BLaER1 (cell line): ENCODE measurements around the gene LGR6.
A peak's percentile ranks its signal among the peaks of the same experiment; 100 is the strongest.

Experiments used
- H3K27ac ChIP-seq: shearing (Covaris generic); formaldehyde crosslinking; 2 replicates; pipeline ENCODE4 v1.8.1; 2022
- H3K27me3 ChIP-seq: shearing (Covaris generic); formaldehyde crosslinking; 2 replicates; pipeline ENCODE4 v1.8.1; 2022
- H3K36me3 ChIP-seq: shearing (Covaris generic); formaldehyde crosslinking; 2 replicates; pipeline ENCODE4 v1.8.1; 2022
- H3K4me1 ChIP-seq: shearing (Covaris generic); formaldehyde crosslinking; 2 replicates; pipeline ENCODE4 v1.8.1; 2022
- H3K4me2 ChIP-seq: shearing (Covaris generic); formaldehyde crosslinking; 2 replicates; pipeline ENCODE4 v1.8.1; 2022
- H3K4me3 ChIP-seq: shearing (Covaris generic); formaldehyde crosslinking; 2 replicates; pipeline ENCODE4 v1.8.1; 2022
- H3K9ac ChIP-seq: shearing (Covaris generic); formaldehyde crosslinking; 2 replicates; pipeline ENCODE4 v1.8.1; 2022
- H3K9me3 ChIP-seq: shearing (Covaris generic); formaldehyde crosslinking; 2 replicates; pipeline ENCODE4 v1.8.1; 2022
- H4K20me1 ChIP-seq: shearing (Covaris generic); formaldehyde crosslinking; 2 replicates; pipeline ENCODE4 v1.8.1; 2022
- Cebpa-rat ChIP-seq: shearing (Covaris generic); IDR thresholded peaks from 2 replicates; pipeline ENCODE4 v1.8.1; 2022

LGR6 gene

GRCh38 chr1:202158810-202159533 is 34.6 kb upstream of the LGR6 start:
- peaks cover 44% of the 10 kb centered on the region for H3K36me3 ChIP-seq
- H3K27ac ChIP-seq, result peak overlapping the region; percentile 97
- peak overlapping the region; percentile 98 for H3K4me2 ChIP-seq
- TF ChIP-seq Cebpa-rat, result no peak
- H3K27me3 ChIP-seq, result no peaks in the 10 kb centered on the region
- no peaks in the 10 kb centered on the region for H3K9me3 ChIP-seq
- H3K4me3 ChIP-seq, result peak overlapping the region; percentile 71
- peak overlapping the region; percentile 86 for H3K9ac ChIP-seq
- peaks cover 84% of the 10 kb centered on the region for H3K4me1 ChIP-seq
- H4K20me1 ChIP-seq, result peaks cover 31% of the 10 kb centered on the region; the same call in 1 of the 2 replicates

GRCh38 chr1:202159534-202160371 is 33.8 kb upstream of the LGR6 start:
- H3K4me1 ChIP-seq, result peaks cover 92% of the 10 kb centered on the region
- peak overlapping the region; percentile 71 for H3K4me3 ChIP-seq
- no peaks in the 10 kb centered on the region for H3K27me3 ChIP-seq
- no peaks in the 10 kb centered on the region for H3K9me3 ChIP-seq
- H3K36me3 ChIP-seq, result peaks cover 37% of the 10 kb centered on the region
- H3K4me2 ChIP-seq, result peak overlapping the region; percentile 98
- peaks cover 37% of the 10 kb centered on the region; the same call in 1 of the 2 replicates for H4K20me1 ChIP-seq
- H3K9ac ChIP-seq, result peak overlapping the region; percentile 86
- peak overlapping the region; percentile 97 for H3K27ac ChIP-seq
- TF ChIP-seq Cebpa-rat, result no peak

GRCh38 chr1:202160377-202160940 is 33.1 kb upstream of the LGR6 start, which contains the start of gene PTPN7:
TSS of gene PTPN7 (minus strand) at chr1:202160602. CDS start at chr1:202159402, 1,200 bp downstream.
- Histone ChIP-seq H3K36me3 (peaks cover 30% of the 10 kb centered on the region), H3K9ac (peak within 1 kb of the TSS; percentile 86), H3K4me2 (peak within 1 kb of the TSS; percentile 98), H3K4me3 (peak within 1 kb of the TSS; percentile 71), H3K27me3 (no peaks in the 10 kb centered on the region), H3K4me1 (peaks cover 95% of the 10 kb centered on the region), H4K20me1 (peaks cover 41% of the 10 kb centered on the region; the same call in 1 of the 2 replicates), H3K9me3 (no peaks in the 10 kb centered on the region), H3K27ac (peak within 1 kb of the TSS; percentile 97)
- no peak for TF ChIP-seq Cebpa-rat

- peaks cover 20% of the 10 kb centered on the region for H3K36me3 ChIP-seq
- TF ChIP-seq Cebpa-rat, result no peak
- H3K27me3 ChIP-seq, result 0 out of 2 replicates have a peak, but pooled peaks cover 5% of the 10 kb centered on the region
- H3K9me3 ChIP-seq, result no peaks in the 10 kb centered on the region
- H3K9ac ChIP-seq, result peak overlapping the region; percentile 86
- peak overlapping the region; percentile 97 for H3K27ac ChIP-seq
- H3K4me2 ChIP-seq, result peak overlapping the region; percentile 98
- peaks cover 99% of the 10 kb centered on the region for H3K4me1 ChIP-seq
- peak overlapping the region; percentile 71 for H3K4me3 ChIP-seq
- H4K20me1 ChIP-seq, result peaks cover 37% of the 10 kb centered on the region; the same call in 1 of the 2 replicates
These were observed 32.2 kb upstream of the LGR6 start for GRCh38 chr1:202161151-202162046.

GRCh38 chr1:202162047-202162417 is 31.6 kb upstream of the LGR6 start:
- TF ChIP-seq Cebpa-rat, result no peak
- Histone ChIP-seq H3K9ac (peak overlapping the region; percentile 86), H3K4me1 (peaks cover 94% of the 10 kb centered on the region), H3K27me3 (0 out of 2 replicates have a peak, but pooled peaks cover 5% of the 10 kb centered on the region), H3K4me2 (peak overlapping the region; percentile 98), H3K9me3 (no peaks in the 10 kb centered on the region), H3K36me3 (peaks cover 14% of the 10 kb centered on the region), H4K20me1 (peaks cover 33% of the 10 kb centered on the region; the same call in 1 of the 2 replicates), H3K4me3 (peak overlapping the region; percentile 71), H3K27ac (peak overlapping the region; percentile 97)

- Histone ChIP-seq H3K4me1 (peaks cover 88% of the 10 kb centered on the region), H3K4me3 (peak overlapping the region; percentile 71; the same call in 1 of the 2 replicates), H3K27ac (peak overlapping the region; percentile 97), H3K9ac (peak overlapping the region; percentile 86; the same call in 1 of the 2 replicates), H3K4me2 (peak overlapping the region; percentile 98), H3K9me3 (no peaks in the 10 kb centered on the region), H4K20me1 (peaks cover 28% of the 10 kb centered on the region; the same call in 1 of the 2 replicates), H3K27me3 (0 out of 2 replicates have a peak, but pooled peaks cover 5% of the 10 kb centered on the region), H3K36me3 (peaks cover 8% of the 10 kb centered on the region)
- no peak for TF ChIP-seq Cebpa-rat
These were observed 30.9 kb upstream of the LGR6 start for GRCh38 chr1:202162418-202163280.

- H4K20me1 ChIP-seq, result peaks cover 26% of the 10 kb centered on the region; the same call in 1 of the 2 replicates
- peak overlapping the region; percentile 98 for H3K4me2 ChIP-seq
- peak overlapping the region; percentile 56; the same call in 1 of the 2 replicates for H3K9ac ChIP-seq
- no peaks in the 10 kb centered on the region for H3K36me3 ChIP-seq
- peaks cover 78% of the 10 kb centered on the region for H3K4me1 ChIP-seq
- H3K4me3 ChIP-seq, result peak overlapping the region; percentile 51; the same call in 1 of the 2 replicates
- H3K9me3 ChIP-seq, result no peaks in the 10 kb centered on the region
- TF ChIP-seq Cebpa-rat, result no peak
- H3K27me3 ChIP-seq, result 0 out of 2 replicates have a peak, but pooled peaks cover 5% of the 10 kb centered on the region
- H3K27ac ChIP-seq, result peak overlapping the region; percentile 97; the same call in 1 of the 2 replicates
These were observed 30.0 kb upstream of the LGR6 start for GRCh38 chr1:202163281-202164270.
